BLaER1 (cell line): ENCODE measurements around the gene LSM12.
A peak's percentile ranks its signal among the peaks of the same experiment; 100 is the strongest.

Source experiments
- H3K27ac ChIP-seq: shearing (Covaris generic); formaldehyde crosslinking; 2 replicates; pipeline ENCODE4 v1.8.1; 2022
- H3K27me3 ChIP-seq: shearing (Covaris generic); formaldehyde crosslinking; 2 replicates; pipeline ENCODE4 v1.8.1; 2022
- H3K36me3 ChIP-seq: shearing (Covaris generic); formaldehyde crosslinking; 2 replicates; pipeline ENCODE4 v1.8.1; 2022
- H3K4me1 ChIP-seq: shearing (Covaris generic); formaldehyde crosslinking; 2 replicates; pipeline ENCODE4 v1.8.1; 2022
- H3K4me2 ChIP-seq: shearing (Covaris generic); formaldehyde crosslinking; 2 replicates; pipeline ENCODE4 v1.8.1; 2022
- H3K4me3 ChIP-seq: shearing (Covaris generic); formaldehyde crosslinking; 2 replicates; pipeline ENCODE4 v1.8.1; 2022
- H3K9ac ChIP-seq: shearing (Covaris generic); formaldehyde crosslinking; 2 replicates; pipeline ENCODE4 v1.8.1; 2022
- H3K9me3 ChIP-seq: shearing (Covaris generic); formaldehyde crosslinking; 2 replicates; pipeline ENCODE4 v1.8.1; 2022
- H4K20me1 ChIP-seq: shearing (Covaris generic); formaldehyde crosslinking; 2 replicates; pipeline ENCODE4 v1.8.1; 2022
- Cebpa-rat ChIP-seq: shearing (Covaris generic); IDR thresholded peaks from 2 replicates; pipeline ENCODE4 v1.8.1; 2022

Gene LSM12

GRCh38 chr17:44010966-44011647 is 55.4 kb downstream of the LSM12 start:
- TF ChIP-seq Cebpa-rat, result no peak
- Histone ChIP-seq H3K4me2 (peak overlapping the region; percentile 43), H3K27ac (no peak overlapping the region), H4K20me1 (peaks cover 9% of the 10 kb centered on the region), H3K36me3 (peaks cover 32% of the 10 kb centered on the region; the same call in 1 of the 2 replicates), H3K27me3 (peaks cover 15% of the 10 kb centered on the region), H3K4me3 (no peak overlapping the region), H3K4me1 (peaks cover 65% of the 10 kb centered on the region), H3K9ac (peak overlapping the region; percentile 49), H3K9me3 (no peaks in the 10 kb centered on the region)

GRCh38 chr17:44008205-44008909 is 58.1 kb downstream of the LSM12 start:
- peaks cover 56% of the 10 kb centered on the region for H3K4me1 ChIP-seq
- no peak for TF ChIP-seq Cebpa-rat
- peaks cover 27% of the 10 kb centered on the region for H4K20me1 ChIP-seq
- H3K36me3 ChIP-seq, result peaks cover 32% of the 10 kb centered on the region; the same call in 1 of the 2 replicates
- peak overlapping the region; percentile 100 for H3K4me2 ChIP-seq
- H3K27ac ChIP-seq, result no peak overlapping the region
- H3K9me3 ChIP-seq, result no peaks in the 10 kb centered on the region
- peak overlapping the region; percentile 75; the same call in 1 of the 2 replicates for H3K4me3 ChIP-seq
- peaks cover 42% of the 10 kb centered on the region for H3K27me3 ChIP-seq
- H3K9ac ChIP-seq, result 0 out of 2 replicates have a peak overlapping the region, but pooled peaks have one; percentile 69

DNA sequence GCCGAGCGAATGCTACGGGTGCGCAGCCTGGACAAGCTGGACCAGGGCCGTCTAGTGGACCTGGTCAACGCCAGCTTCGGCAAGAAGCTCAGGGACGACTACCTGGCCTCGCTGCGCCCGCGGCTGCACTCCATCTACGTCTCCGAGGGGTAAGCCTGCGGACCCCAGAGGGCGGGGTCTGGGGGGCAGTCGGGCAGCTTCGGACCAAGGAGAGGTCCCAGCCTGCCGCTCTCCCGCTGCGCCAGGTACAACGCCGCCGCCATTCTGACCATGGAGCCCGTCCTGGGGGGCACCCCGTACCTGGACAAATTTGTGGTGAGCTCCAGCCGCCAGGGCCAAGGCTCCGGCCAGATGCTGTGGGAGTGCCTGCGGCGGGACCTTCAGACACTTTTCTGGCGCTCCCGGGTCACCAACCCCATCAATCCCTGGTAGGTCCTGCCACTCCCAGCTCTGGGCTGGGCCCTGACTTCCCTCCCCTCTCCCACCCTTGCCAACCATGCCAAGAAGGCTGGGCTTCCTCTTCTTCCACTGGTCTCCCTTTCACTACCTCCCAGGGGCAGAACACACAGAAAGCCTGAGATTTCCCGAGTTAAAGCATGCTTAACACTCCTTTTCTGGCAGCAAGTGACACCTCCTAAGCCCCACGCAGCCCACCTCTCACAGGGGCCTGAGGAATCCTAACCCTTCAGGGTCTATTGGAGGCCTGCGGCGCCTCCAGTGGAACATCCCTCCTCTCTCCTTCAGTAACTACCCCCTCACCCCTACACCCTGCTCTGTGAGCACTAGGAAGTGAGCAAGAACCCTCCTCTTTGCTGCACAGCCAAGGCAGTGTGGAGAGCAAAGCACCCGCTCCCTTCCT is 58.9 kb downstream of the LSM12 start:
- Histone ChIP-seq H4K20me1 (peaks cover 27% of the 10 kb centered on the region), H3K27ac (no peak overlapping the region)

GRCh38 chr17:44006598-44007345 is 59.7 kb downstream of the LSM12 start:
- Histone ChIP-seq H3K4me1 (peaks cover 48% of the 10 kb centered on the region), H3K9me3 (no peaks in the 10 kb centered on the region), H3K27ac (no peak overlapping the region), H3K9ac (peak overlapping the region; percentile 69), H3K4me2 (peak overlapping the region; percentile 100), H4K20me1 (peaks cover 27% of the 10 kb centered on the region), H3K27me3 (peaks cover 58% of the 10 kb centered on the region), H3K4me3 (peak overlapping the region; percentile 75), H3K36me3 (peaks cover 20% of the 10 kb centered on the region; the same call in 1 of the 2 replicates)
- TF ChIP-seq Cebpa-rat, result no peak

More for the DNA sequence above, 58.9 kb downstream of the LSM12 start:
- Histone ChIP-seq H3K9me3 (no peaks in the 10 kb centered on the region), H3K4me2 (peak overlapping the region; percentile 100), H3K36me3 (peaks cover 26% of the 10 kb centered on the region; the same call in 1 of the 2 replicates), H3K27me3 (peaks cover 50% of the 10 kb centered on the region), H3K9ac (peak overlapping the region; percentile 69), H3K4me1 (peaks cover 56% of the 10 kb centered on the region), H3K4me3 (peak overlapping the region; percentile 75)
- TF ChIP-seq Cebpa-rat, result no peak

GRCh38 chr17:44006272-44006597 is 60.2 kb downstream of the LSM12 start:
- Histone ChIP-seq H3K4me1 (peaks cover 43% of the 10 kb centered on the region), H3K36me3 (peaks cover 15% of the 10 kb centered on the region; the same call in 1 of the 2 replicates), H3K27me3 (peaks cover 63% of the 10 kb centered on the region), H3K9me3 (no peaks in the 10 kb centered on the region), H3K4me2 (peak overlapping the region; percentile 100), H4K20me1 (peaks cover 27% of the 10 kb centered on the region), H3K27ac (no peak overlapping the region), H3K9ac (peak overlapping the region; percentile 28; the same call in 1 of the 2 replicates), H3K4me3 (peak overlapping the region; percentile 75)
- TF ChIP-seq Cebpa-rat, result no peak

DNA sequence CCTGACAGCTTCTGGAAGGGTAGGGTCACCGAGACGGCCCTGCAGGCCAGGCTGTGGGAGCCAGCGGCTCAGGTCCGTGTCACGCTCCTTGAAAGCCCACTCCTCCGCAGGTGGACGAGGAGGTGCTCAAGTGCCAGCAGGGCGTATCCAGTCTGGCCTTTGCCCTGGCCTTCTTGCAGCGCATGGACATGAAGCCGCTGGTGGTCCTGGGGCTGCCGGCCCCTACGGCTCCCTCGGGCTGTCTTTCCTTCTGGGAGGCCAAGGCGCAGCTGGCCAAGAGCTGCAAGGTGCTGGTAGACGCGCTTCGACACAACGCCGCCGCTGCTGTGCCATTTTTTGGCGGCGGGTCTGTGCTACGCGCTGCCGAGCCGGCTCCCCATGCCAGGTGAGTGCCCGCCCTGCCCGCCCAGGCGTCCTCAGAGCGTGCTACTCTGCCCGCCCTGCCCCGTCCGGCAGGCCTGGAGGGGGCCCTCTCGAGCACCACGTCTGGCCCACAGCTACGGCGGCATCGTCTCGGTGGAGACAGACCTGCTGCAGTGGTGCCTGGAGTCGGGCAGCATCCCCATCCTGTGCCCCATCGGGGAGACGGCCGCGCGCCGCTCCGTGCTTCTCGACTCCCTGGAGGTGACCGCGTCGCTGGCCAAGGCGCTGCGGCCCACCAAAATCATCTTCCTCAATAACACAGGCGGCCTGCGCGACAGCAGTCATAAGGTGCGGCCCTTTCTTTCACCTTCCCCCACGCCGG is 60.8 kb downstream of the LSM12 start:
- H3K27ac ChIP-seq, result no peak overlapping the region
- H4K20me1 ChIP-seq, result peaks cover 27% of the 10 kb centered on the region
- H3K27me3 ChIP-seq, result peaks cover 68% of the 10 kb centered on the region
- H3K9me3 ChIP-seq, result no peaks in the 10 kb centered on the region
- peaks cover 37% of the 10 kb centered on the region for H3K4me1 ChIP-seq
- peak overlapping the region; percentile 75 for H3K4me3 ChIP-seq
- peak overlapping the region; percentile 100 for H3K4me2 ChIP-seq
- no peak overlapping the region for H3K9ac ChIP-seq
- TF ChIP-seq Cebpa-rat, result no peak
- peaks cover 11% of the 10 kb centered on the region; the same call in 1 of the 2 replicates for H3K36me3 ChIP-seq

GRCh38 chr17:44004761-44005526 is 61.5 kb downstream of the LSM12 start:
- Histone ChIP-seq H3K4me1 (peaks cover 36% of the 10 kb centered on the region), H4K20me1 (peaks cover 27% of the 10 kb centered on the region), H3K4me2 (no peak overlapping the region), H3K9me3 (no peaks in the 10 kb centered on the region), H3K27me3 (peaks cover 68% of the 10 kb centered on the region), H3K9ac (no peak overlapping the region), H3K4me3 (0 out of 2 replicates have a peak overlapping the region, but pooled peaks have one; percentile 11), H3K36me3 (peaks cover 6% of the 10 kb centered on the region; the same call in 1 of the 2 replicates), H3K27ac (no peak overlapping the region)
- no peak for TF ChIP-seq Cebpa-rat
